HG03558 (cell line): ENCODE measurements around the gene SPATA19.

Source experiments
- ATAC-seq: cut with Tn5 transposase; IDR thresholded peaks from one replicate; pipeline ENCODE4 v1.9.1; 2021; ENCODE audit warnings: moderate number of reproducible peaks; ENCODE audit not compliant: unreplicated experiment; ENCODE audit errors: extremely low read depth

Gene SPATA19

GRCh38 chr11:133840479-133840941 lies 4.8 kb downstream of the SPATA19 start:
- no peak for ATAC-seq

- no peak for ATAC-seq
Observed at GRCh38 chr11:133835593-133836548, 9.4 kb downstream of the SPATA19 start.

GRCh38 chr11:133834682-133835592 lies 10.4 kb downstream of the SPATA19 start:
- peak; percentile 91 for ATAC-seq

GRCh38 chr11:133833898-133834681 lies 11.2 kb downstream of the SPATA19 start:
- no peak for ATAC-seq

GRCh38 chr11:133832991-133833897 lies 12.1 kb downstream of the SPATA19 start:
- no peak for ATAC-seq

- no peak for ATAC-seq
Observed at GRCh38 chr11:133832096-133832990, 13.0 kb downstream of the SPATA19 start.

- ATAC-seq = no peak
Observed at GRCh38 chr11:133830931-133831907, 14.1 kb downstream of the SPATA19 start.

- no peak for ATAC-seq
Observed at GRCh38 chr11:133829566-133829965, 15.7 kb downstream of the SPATA19 start.

GRCh38 chr11:133828871-133829270 lies 16.4 kb downstream of the SPATA19 start:
- ATAC-seq = no peak

- no peak for ATAC-seq
Observed at GRCh38 chr11:133827556-133827955, 17.8 kb downstream of the SPATA19 start.

GRCh38 chr11:133826866-133827265 lies 18.4 kb downstream of the SPATA19 start:
- ATAC-seq = no peak

GRCh38 chr11:133825666-133826065 lies 19.6 kb downstream of the SPATA19 start:
- ATAC-seq = no peak

GRCh38 chr11:133825156-133825555 lies 20.2 kb downstream of the SPATA19 start:
- ATAC-seq = no peak

- no peak for ATAC-seq
Observed at GRCh38 chr11:133824593-133824992, 20.7 kb downstream of the SPATA19 start.

GRCh38 chr11:133823614-133824013 lies 21.7 kb downstream of the SPATA19 start:
- ATAC-seq = no peak

- no peak for ATAC-seq
Observed at GRCh38 chr11:133823211-133823610, 22.1 kb downstream of the SPATA19 start.

- ATAC-seq = no peak
Observed at GRCh38 chr11:133821776-133822175, 23.5 kb downstream of the SPATA19 start.
